WI38 (cell line): ENCODE data around the gene KIF22.

Experiments used
- H3K4me3 ChIP-seq: 2 replicates; pipeline ENCODE4 v1.5.1; 2011; ENCODE audit warnings: low read depth, mild to moderate bottlenecking, control low read depth, low read length
- CTCF ChIP-seq: IDR thresholded peaks from 2 replicates; pipeline ENCODE4 v1.5.1; 2012; ENCODE audit warnings: low read depth, mild to moderate bottlenecking, control low read depth, low read length

The KIF22 gene

GRCh38 chr16:29811896-29812665 lies 21.5 kb downstream of the KIF22 start, which contains the start of gene PRRT2:
Gene PRRT2, plus strand, starts transcription at chr16:29812193. Its CDS starts 862 bp downstream, at chr16:29813055.
- peak within 1 kb of the TSS; percentile 67 for H3K4me3 ChIP-seq
- no peak for TF ChIP-seq CTCF

- no peak for TF ChIP-seq CTCF
Measured at GRCh38 chr16:29812754-29813643, 22.4 kb downstream of the KIF22 start.

GRCh38 chr16:29813644-29814562 lies 23.4 kb downstream of the KIF22 start:
- H3K4me3 ChIP-seq, result no peak overlapping the region
- TF ChIP-seq CTCF, result no peak

More at GRCh38 chr16:29812754-29813643, 22.4 kb downstream of the KIF22 start:
- peak overlapping the region; percentile 67 for H3K4me3 ChIP-seq

GRCh38 chr16:29814592-29814991 lies 24.0 kb downstream of the KIF22 start:
- H3K4me3 ChIP-seq, result no peak overlapping the region

GRCh38 chr16:29815032-29815721 lies 24.6 kb downstream of the KIF22 start:
- peak overlapping the region; percentile 78 for H3K4me3 ChIP-seq
- no peak for TF ChIP-seq CTCF

More at GRCh38 chr16:29814592-29814991, 24.0 kb downstream of the KIF22 start:
- no peak for TF ChIP-seq CTCF
